ENCODE data around the gene MYO10.

MYO10 gene

DNA sequence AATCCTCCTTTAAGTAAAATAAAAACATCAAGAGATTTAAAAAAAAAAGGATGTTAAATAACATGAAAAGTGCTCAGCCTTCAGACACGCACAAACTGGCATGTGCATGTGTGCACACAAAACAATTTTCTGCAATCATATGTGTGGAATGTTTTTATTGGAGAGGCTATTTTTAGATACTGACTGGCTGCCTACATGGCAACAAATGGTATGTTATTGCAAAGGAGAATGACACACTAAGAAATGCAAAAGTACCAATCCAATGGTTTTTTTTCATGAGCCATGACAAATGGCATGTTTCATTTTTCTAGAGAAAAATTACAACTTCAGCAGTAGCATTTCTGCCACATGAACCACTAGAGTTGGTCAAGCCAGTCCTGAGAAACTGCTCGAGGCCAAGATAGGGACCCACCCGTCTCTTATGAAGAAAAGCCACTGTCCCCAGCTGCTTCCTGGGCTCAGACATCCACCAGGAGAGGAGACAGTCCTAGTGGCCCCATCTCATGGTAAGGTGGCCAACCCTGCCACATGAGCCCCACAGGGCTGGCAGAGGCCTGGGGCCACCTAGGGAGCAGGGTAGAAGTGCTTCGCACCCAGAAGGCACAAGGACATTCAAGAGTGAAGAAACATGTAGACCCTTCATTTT lies 116.4 kb downstream of the MYO10 start:
- Histone ChIP-seq H3K4me3 (ENCODE audit: low read depth in 1 of 2, low read length in 1 of 2) (no peak overlapping the region), H3K27ac (no peak overlapping the region), H3K9me3 (no peaks in the 10 kb centered on the region), H3K27me3 (no peaks in the 10 kb centered on the region), H3K4me1 (ENCODE audit: control insufficient read depth in 1 of 2, insufficient read depth in 1 of 2, low read depth in 1 of 2, low read length in 1 of 2) (no peaks in the 10 kb centered on the region), H3K36me3 (no peaks in the 10 kb centered on the region)
- TF ChIP-seq, protein P1, sequence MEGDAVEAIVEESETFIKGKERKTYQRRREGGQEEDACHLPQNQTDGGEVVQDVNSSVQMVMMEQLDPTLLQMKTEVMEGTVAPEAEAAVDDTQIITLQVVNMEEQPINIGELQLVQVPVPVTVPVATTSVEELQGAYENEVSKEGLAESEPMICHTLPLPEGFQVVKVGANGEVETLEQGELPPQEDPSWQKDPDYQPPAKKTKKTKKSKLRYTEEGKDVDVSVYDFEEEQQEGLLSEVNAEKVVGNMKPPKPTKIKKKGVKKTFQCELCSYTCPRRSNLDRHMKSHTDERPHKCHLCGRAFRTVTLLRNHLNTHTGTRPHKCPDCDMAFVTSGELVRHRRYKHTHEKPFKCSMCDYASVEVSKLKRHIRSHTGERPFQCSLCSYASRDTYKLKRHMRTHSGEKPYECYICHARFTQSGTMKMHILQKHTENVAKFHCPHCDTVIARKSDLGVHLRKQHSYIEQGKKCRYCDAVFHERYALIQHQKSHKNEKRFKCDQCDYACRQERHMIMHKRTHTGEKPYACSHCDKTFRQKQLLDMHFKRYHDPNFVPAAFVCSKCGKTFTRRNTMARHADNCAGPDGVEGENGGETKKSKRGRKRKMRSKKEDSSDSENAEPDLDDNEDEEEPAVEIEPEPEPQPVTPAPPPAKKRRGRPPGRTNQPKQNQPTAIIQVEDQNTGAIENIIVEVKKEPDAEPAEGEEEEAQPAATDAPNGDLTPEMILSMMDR (IDR thresholded peaks at IDR 0.05): no peak

DNA sequence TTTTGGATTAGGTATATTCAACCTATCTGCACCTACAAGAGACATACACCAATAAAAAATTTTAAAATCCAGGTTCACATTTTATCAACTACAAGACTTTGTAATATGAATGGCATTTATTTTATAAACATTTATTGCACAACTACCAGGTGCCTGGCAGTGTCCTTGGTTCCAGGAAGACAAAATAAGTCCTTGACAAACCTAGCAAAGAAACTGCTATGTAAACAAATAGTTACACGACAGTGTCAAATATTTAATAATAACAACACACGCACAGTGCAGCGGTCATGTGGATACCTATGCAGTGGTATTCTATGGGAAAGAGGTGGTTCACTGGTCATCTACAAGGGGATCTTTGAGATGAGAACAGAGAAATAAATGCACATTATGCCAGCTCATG lies 120.7 kb downstream of the MYO10 start:
- H3K9me3 ChIP-seq: no peaks in the 10 kb centered on the region
- H3K27ac ChIP-seq: no peak overlapping the region
- TF ChIP-seq, protein P1 (IDR thresholded peaks at IDR 0.05): no peak
- H3K4me3 ChIP-seq (ENCODE audit: low read depth in 1 of 2, low read length in 1 of 2): no peak overlapping the region
- H3K36me3 ChIP-seq: no peaks in the 10 kb centered on the region
- H3K27me3 ChIP-seq: no peaks in the 10 kb centered on the region
- H3K4me1 ChIP-seq (ENCODE audit: control insufficient read depth in 1 of 2, insufficient read depth in 1 of 2, low read depth in 1 of 2, low read length in 1 of 2): no peaks in the 10 kb centered on the region

DNA sequence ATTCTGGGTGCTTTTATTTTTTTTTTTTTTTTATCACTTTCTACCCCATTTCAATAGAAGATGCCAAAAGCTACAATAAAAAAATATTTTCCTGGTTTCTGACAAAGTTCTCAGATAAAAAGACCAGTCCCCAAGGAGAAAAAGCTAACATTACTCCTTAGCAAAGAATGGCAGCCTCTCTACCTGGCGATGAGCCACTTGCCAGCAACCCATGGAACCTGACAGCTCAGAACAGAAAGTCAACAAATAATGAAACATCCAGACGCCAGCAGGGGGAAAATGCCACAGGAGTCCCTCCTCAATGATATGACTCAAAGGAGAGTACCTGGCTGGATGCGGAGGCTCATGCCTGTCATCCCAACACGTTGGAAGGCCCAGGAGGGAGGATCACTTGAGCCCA lies 123.2 kb downstream of the MYO10 start:
- Histone ChIP-seq H3K9me3 (no peaks in the 10 kb centered on the region), H3K4me1 (ENCODE audit: control insufficient read depth in 1 of 2, insufficient read depth in 1 of 2, low read depth in 1 of 2, low read length in 1 of 2) (no peaks in the 10 kb centered on the region), H3K27me3 (no peaks in the 10 kb centered on the region), H3K27ac (no peak overlapping the region), H3K4me3 (ENCODE audit: low read depth in 1 of 2, low read length in 1 of 2) (no peak overlapping the region), H3K36me3 (no peaks in the 10 kb centered on the region)
- TF ChIP-seq, protein P1 (IDR thresholded peaks at IDR 0.05): no peak

DNA sequence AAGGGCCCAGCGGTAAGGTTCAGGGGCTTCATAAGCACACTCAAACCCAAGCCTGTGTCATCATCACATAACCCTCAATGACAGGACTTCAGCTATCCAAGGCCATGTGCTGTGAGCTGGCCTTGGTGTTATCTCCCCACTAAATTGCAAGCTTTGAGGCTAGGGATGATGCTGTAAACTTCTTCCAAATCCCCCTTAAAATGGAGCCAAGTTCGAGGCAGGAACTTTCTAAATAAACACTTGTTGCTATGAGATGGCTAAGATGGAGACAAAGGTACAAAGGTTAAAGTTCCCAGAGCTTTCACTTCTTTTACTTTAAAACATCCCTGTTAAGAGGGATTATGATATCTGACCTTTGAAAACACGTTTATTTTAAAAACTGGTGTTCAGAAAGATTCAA lies 123.6 kb downstream of the MYO10 start:
- Histone ChIP-seq H3K9me3 (no peaks in the 10 kb centered on the region), H3K36me3 (no peaks in the 10 kb centered on the region), H3K4me3 (ENCODE audit: low read depth in 1 of 2, low read length in 1 of 2) (no peak overlapping the region), H3K4me1 (ENCODE audit: control insufficient read depth in 1 of 2, insufficient read depth in 1 of 2, low read depth in 1 of 2, low read length in 1 of 2) (no peaks in the 10 kb centered on the region), H3K27ac (no peak overlapping the region), H3K27me3 (peaks cover under 1% of the 10 kb centered on the region)
- TF ChIP-seq, protein P1 (IDR thresholded peaks at IDR 0.05): no peak

DNA sequence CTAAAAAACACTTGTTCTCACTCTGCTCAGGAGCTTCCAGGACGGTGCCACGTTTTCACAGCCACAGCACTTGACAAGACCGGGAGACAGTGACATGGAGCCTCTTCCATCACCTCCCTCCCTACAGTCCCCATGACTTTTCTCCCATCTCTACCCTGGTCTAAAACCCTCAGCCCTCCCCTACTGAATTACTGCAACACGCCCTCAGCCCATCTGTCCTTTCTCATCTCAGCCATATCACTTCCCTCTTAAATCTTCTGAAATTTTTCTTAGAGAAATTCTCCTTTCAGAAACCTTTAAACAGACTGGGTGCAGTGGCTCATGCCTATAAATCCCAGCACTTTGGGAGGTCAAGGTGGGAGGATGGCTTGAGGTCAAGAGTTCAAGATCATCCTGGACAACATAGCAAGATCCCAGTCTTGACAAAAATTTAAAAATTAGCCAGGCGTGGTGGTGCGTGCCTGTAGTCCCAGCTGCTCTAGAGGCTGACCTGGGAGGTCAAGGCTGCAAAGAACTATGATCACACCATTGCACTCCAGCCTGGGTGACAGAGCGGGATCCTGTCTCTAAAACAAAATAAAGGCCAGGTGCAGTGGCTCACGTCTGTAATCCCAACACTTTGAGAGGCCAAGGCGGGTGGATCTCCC lies 125.8 kb downstream of the MYO10 start:
- no peak overlapping the region for H3K27ac ChIP-seq
- H3K4me3 ChIP-seq (ENCODE audit: low read depth in 1 of 2, low read length in 1 of 2): no peak overlapping the region
- TF ChIP-seq, protein P1 (IDR thresholded peaks at IDR 0.05): no peak
- peaks cover 10% of the 10 kb centered on the region for H3K27me3 ChIP-seq
- no peaks in the 10 kb centered on the region for H3K36me3 ChIP-seq
- H3K4me1 ChIP-seq (ENCODE audit: control insufficient read depth in 1 of 2, insufficient read depth in 1 of 2, low read depth in 1 of 2, low read length in 1 of 2): no peaks in the 10 kb centered on the region
- no peaks in the 10 kb centered on the region for H3K9me3 ChIP-seq

Measured in neutrophil (primary cell).